GM13976 (cell line): ENCODE measurements around the gene CH25H.

ENCODE experiments used
- DNase-seq: peaks from one replicate; pipeline ENCODE4 v3.0.0; 2012; ENCODE audit warnings: low spot score
- CTCF ChIP-seq: IDR thresholded peaks from 2 replicates; pipeline ENCODE4 v1.5.1; 2012; ENCODE audit warnings: borderline replicate concordance, mild to moderate bottlenecking; ENCODE audit not compliant: insufficient read depth; ENCODE audit errors: extremely low read depth, missing control alignments, control extremely low read depth
- in situ Hi-C: fragments of 300-500 bp; cut with MboI; formaldehyde crosslinking; loops from one replicate; pipeline ENCODE4 v1.12.0; 2022; ENCODE audit warnings: low sequenced_read_pairs, mixed read lengths, inconsistent platforms; ENCODE audit not compliant: unreplicated experiment

Gene CH25H

DNA sequence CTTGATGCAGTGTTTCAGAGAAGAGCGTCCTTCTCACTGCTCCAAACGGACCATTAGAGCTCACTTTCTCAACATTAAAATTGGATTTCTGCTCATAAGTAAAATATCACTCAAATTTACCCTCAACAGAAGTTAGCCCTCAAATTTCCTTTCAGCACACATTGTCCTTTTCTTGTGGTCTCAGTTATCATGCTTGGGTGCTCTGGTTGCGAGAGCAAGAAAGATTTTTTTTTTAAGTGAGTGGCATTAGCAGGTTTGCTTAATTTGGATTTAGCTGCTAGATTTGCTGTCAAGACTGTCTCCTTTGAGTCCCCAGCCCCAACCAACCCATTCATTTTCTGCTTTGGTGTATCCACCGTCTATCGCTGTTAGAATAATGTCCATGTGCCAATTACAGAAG lies 2.6 kb upstream of the CH25H start:
- TF ChIP-seq CTCF, result no peak
- in situ Hi-C loops, result loop anchor here (5.0 to 10.0 kb wide), 3 partner anchors 177 to 375 kb away; no protein-coding TSS in a partner anchor
- DNase-seq, result no peak

GRCh38 chr10:89207801-89208551 lies 859 bp upstream of the CH25H start:
- TF ChIP-seq CTCF, result no peak
- in situ Hi-C loops, result no loop called here
- peak; percentile 48 for DNase-seq

DNA sequence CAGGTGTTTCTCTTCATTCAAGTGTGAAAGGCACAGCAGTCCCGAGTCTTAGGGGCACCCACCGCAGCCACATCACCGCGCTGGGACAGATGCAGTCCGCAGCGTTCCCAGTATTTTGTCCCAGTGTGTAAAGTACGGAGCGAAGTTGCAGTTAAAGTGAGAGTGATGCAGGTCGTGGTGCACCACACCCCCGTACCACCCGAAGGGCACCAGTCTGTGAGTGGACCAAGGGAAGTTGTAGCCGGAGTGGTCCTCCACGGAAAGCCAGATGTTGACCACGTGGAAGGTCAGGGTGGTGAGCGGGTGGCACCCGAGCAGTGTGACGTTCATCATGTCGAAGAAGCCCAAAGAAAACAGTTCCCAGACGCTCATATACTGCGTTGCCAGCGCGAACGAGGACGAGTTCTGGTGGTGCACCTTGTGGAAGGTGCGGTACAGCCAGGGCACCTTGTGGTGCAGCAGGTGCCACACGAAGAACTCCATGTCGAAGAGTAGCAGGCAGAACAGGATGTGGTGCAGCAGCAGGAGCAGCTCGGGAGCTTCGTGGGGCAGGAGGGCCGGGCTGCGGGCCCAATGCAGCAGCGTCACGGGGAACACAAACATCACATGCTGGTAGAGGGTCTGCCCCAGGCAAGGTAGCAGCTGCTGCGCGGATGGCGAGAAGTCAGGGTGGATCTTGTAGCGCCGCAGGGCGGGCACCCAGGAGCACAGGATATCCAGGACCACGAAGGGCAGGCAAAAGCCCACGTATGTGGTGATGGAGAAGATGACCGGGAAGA lies 526 bp downstream of the CH25H start:
- peak; percentile 32 for DNase-seq
- in situ Hi-C loops, result no loop called here
- TF ChIP-seq CTCF, result no peak

GRCh38 chr10:89204621-89205185 lies 2.4 kb downstream of the CH25H start:
- no peak for TF ChIP-seq CTCF
- DNase-seq, result no peak
- in situ Hi-C loops, result no loop called here

DNA sequence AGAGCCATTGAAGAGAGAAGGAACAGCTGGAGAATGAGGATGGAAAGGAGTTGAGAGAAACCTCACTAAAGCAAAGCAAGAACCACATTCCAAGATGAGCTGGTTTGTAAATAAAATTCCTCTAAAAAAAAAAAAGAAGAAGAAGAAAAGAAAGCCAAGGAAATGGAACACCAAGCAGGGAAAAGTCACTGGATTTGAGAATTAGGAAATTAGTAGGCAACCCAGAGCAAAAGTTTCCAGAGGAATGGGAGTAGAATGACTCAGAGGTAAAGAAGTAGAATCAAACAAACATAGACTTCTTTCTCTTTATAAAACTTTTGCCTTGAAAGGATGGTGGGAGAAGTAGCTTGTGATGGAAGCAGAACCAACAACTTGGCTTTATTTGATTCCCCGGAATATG lies 3.9 kb downstream of the CH25H start:
- no peak for DNase-seq
- no peak for TF ChIP-seq CTCF
- in situ Hi-C loops, result no loop called here

- no peak for TF ChIP-seq CTCF
- in situ Hi-C loops, result no loop called here
- no peak for DNase-seq
These were observed 5.1 kb downstream of the CH25H start for GRCh38 chr10:89202033-89202425.
